Islet of Langerhans (tissue), 1 donor: Measurements from ENCODE around the gene RAB5A.
"Not testable (repeated sequence)": the region's sequence is repeated elsewhere in the genome, so short reads cannot be mapped to it uniquely, and the experiment has no call there.

Experiments
- FAIRE-seq: peaks from one replicate; lab custom pipeline; 2011; peaks lifted over from hg19 to GRCh38; lab: Jason Lieb, UNC

Gene RAB5A

DNA sequence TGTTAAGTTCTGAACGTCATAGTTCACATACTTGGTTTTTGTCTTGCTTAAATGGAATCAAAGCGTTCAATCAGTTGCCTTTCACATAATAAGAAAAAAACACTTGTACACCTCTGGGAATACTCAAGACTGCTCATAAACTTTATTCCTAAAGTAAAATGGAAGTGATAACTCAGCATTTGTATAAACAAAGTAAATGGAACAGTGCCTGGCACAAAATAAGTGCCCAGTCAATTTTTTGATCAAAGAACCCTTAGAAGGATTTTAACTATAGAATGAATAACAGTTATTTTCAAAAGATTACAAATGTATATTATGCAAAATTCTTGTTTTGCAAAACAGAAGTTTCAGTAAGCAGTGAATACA, 1.3 kb downstream of the RAB5A start:
- FAIRE-seq = no peak

DNA sequence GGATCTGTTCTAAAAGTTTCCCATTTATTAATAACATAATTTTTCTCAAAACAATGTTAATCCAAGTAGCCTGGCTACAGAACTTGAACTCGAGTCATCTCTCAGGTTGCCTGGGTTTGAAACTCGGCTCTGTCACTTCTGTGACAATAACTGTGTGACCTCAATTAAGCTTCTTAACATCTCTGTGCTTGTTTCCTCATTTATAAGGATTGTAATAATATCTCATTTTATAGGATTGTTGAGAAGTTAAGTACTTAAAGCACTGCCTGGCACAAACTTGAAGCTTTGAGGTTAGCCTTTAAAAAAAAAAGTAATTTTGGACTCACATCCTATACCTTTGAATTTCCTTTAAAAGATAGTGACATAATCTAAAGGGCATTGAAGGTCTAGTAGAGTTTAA, 3.4 kb downstream of the RAB5A start:
- no peak for FAIRE-seq

DNA sequence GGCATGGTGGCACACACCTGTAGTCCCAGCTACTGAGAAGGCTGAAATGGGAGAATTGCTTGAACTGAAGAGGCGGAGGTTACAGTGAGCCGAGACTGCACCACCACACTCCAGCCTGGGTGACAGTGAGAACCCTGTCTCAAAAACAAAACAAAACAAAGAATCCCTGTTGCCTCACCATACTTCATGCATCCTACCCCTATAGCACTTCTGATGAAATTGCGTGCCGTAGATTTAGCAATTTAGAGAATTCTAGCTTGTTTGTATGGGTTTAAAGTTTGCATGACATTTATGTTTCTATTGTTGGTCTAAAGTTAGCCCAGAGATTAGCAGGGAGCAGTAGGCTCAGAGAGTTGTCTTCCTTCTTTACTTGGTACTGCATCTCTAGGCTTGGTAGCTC, 7.8 kb downstream of the RAB5A start:
- no peak for FAIRE-seq

DNA sequence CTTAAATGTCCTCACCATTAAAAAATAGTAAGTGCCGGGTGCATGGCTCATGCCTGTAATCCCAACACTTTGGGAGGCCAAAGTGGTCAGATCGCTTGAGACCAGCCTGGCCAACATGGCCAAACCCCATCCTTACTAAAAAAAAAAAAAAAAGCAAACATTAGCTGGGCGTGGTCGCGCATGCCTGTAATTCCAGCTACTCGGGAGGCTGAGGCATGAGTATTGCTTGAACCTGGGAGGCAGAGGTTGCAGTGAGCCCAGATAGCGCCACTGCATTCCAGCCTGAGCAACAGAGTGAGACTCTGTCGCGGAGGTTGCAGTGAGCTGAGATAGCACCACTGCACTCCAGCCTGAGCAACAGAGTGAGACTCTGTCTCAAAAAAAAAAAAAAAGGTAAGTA, 10.5 kb downstream of the RAB5A start:
- not testable (repeated sequence) for FAIRE-seq

DNA sequence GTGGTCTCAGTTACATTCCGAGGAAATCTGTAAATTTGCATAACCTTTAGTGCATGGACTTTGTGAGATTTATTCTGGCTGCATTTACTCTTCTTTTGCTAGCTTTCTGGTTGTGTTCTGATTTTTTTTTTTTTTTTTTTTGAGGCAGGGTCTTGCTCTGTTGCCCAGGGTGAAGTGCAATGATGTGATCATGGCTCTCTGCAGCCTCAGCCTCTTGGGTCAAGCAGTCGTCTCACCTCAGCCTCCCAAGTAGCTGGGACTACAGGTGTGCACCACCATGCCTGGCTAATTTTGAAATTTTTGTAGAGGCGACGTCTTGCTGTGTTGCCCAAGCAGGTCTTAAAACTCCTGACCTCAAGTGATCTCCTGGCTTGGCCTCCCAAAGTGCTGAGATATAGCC, 12.6 kb downstream of the RAB5A start:
- no peak for FAIRE-seq

DNA sequence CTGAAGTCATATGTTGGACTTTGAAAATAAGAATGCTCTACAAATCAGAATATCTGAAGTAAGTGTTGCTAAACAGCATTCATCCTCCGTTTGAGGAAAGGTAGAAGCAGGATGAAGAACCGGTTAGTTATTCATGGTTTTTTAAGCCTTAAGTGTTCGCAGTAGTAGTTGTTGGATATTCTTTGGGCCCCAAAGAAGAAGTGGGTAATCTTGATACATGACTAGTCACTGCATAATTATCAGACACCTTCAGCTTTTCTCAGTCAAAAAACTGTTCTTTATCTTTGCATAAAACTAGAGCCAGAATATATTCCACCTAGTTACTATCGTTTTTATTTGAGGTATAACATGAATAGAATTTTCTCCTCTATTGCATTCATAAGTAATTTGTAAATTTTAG, 13.8 kb downstream of the RAB5A start:
- FAIRE-seq = no peak

DNA sequence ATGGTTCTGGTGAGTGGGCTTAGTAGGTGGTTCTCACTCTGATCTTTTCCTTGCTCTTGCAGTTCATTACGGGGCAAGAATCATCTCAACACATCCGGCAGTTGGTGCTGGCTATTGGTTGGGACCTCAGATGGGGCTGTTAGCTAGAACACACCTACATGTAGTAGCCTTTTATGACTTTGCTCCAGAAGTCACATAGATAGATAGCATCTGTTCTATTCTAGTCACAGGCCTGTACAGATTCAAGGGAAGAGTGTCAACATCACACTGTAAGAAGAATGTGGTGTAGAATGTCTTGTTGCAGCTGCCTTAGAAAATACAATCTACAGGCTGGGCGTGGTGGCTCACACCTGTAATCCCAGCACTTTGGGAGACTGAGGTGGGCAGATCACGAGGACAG, 15.1 kb downstream of the RAB5A start:
- no peak for FAIRE-seq

DNA sequence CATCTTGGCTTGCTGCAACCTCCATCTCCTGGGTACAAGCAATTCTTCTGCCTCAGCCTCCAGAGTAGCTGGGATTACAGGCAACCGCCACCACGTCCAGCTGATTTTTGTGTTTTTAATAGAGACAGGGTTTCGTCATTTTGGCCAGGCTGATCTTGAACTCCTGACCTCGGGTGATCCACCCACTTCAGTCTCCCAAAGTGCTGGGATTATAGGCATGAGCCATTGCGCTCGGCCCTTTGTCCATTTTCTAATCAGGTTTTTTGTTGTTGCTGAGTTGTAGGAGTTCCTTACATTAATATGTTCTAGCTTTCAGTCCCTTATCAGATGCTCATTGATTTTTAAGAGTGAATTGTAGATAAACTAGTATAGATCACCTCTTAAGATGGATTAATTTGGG, 20.3 kb downstream of the RAB5A start:
- no peak for FAIRE-seq

DNA sequence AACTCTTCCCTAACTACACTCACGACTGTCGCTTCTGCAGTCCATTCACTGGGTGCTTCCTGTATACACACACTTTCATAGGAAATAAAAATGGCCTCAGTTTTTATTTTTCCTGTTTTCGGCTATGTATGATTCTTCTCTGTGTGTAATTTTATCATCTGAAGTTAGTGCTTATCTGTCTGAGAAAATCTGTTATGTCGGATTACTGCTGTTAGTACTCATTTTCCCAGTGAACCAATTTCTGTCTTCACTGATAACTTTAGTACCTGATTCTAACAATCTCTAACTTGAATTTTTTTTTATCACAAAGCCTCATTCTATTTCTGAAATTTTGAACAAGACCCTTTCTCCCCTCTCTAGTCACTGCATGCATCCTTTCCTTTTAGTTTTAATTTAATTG, 20.9 kb downstream of the RAB5A start:
- no peak for FAIRE-seq

DNA sequence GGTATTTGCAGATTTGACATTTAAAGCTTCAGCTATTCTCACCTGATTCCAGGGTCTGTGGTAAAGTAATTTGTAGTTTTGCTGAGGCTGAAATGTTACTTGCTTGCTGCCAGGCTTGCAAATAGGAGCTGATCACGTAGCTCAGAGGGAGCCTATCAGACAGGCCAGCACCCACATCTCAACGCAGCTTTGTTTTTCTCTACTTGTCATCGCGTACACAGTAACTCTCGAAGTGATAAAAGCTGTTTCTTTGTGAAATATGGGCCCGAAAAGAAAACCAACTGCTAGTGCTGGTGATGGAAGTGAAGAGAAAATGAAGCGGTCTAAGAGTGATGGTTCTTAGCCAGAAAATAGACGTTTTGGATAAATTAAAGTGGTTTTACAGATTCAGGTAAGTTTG, 23.4 kb downstream of the RAB5A start:
- no peak for FAIRE-seq

DNA sequence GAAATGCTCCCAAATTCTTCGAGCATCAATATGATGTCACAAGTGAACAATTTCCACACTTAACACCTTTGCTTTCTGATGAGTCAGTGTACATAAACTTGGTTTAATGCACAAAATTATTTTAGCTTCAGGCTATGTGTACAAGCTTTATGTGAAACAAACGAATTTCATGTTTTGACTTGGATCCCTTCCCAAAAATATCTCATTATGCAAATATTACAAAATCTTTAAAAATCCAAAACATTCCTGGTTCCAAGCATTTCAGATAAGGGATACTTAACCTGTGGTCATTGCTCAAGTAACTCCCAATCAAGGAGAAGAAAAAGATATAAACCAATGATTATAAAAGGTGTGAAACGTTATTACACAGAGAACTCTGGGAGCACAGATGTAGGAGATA, 25.2 kb downstream of the RAB5A start:
- no peak for FAIRE-seq

DNA sequence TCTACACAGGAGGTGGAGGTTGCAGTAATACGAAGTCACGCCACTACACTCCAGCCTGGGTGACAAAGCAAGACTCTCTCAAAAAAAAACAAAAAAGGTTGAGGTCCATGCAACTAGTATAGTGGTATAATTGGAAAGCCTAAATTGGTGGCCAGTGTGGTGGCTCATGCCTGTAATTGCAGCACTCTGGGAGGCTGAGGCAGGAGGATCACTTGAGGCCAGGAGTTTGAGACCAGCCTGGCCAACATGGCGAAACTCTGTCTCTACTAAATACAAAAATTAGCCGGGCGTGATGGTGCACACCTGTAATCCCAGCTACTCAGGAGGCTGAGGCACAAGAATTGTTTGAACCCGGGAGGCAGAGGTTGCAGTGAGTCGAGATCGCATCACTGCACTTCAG, 42.0 kb downstream of the RAB5A start:
- not testable (repeated sequence) for FAIRE-seq

DNA sequence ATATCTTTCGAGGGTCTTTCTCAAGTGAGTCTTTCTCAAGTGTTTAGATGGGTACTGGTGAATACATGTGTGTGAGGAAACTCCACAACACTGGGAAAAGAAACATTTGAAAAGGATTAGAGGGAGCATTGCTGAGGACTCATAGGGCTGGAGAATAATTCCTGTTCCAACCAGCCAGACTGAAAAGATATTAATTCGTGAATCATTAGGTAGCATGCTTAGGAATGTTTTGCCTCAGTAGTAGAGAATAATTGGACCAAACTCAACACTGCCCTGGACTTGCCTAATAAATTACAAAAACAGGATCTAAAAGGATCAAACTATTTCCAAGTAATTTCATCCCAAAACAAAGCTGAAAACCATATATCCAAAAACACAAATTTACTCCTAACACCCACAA, 47.9 kb downstream of the RAB5A start:
- FAIRE-seq = no peak

DNA sequence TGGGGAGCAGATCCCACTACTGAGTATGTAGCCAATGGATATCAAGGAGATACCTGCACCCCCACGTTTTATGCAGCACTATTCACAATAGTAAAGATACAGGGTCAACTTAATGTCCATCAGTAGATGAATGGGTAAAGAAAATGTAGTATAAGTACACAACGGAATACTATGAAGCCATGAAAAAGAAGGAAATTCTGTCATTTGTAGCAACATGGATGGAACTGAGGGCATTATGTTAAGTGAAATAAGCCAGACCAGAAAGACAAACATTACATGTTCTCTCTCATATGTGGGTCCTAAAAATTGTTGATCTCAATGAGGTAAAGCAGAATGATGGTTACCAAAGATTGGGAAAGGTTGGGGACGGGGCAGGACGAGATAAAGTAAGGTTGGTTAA, 50.6 kb downstream of the RAB5A start:
- no peak for FAIRE-seq

DNA sequence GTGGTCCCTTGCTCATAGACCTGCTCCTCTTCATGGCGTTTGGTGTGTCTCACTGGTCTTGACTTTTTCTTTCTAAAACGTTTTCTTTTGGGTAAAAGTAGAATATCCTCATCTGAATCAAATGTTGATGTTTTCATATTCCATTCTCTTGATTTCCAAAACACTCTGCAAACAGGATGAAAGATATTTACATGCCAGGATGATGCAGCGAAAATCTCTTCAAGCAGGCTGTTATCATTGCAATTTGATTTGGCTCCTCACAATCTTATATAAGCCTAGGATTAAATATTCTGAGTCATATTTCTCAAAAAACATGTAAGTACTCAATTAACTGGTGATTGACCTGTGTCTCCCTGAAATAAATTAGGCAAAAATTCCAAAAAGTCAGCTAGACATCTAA, 55.0 kb downstream of the RAB5A start:
- no peak for FAIRE-seq

DNA sequence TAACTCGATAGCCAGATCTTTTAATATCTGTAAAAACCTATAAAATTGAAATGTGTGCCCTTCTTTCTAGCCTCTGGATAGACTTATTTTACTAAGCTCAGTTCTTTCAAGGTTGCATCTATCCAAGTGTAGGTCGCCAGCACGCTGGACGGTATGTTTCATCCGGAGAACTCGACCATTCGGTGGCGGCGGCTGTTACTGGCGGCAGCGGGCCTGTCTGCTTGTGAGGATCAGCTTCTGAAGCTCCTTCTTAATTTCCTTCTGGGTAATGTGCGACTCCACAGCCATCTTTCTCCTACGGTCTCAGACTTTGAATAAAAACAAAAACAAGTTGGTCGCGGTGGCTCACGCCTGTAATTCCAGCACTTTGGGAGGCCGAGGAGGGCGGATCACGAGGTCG, 61.1 kb downstream of the RAB5A start:
- FAIRE-seq = no peak

DNA sequence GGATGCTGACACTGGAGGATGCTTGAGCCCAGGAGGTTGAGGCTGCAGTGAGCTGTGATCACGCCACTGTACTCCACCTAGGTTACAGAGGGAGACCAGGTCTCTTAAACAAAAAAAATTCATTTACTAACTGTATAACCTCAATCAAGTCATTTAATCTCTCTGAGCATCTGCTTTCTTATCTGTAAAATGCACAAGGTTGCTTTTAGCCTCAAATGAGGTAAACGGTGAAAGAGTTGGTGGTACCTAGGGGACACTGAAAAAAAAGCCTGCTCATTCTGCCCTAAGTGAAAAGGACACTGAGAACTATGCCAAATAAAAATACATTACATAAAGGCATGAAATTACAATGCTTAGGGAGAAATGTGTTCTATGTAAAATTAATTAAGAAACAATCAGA, 61.7 kb downstream of the RAB5A start:
- no peak for FAIRE-seq

DNA sequence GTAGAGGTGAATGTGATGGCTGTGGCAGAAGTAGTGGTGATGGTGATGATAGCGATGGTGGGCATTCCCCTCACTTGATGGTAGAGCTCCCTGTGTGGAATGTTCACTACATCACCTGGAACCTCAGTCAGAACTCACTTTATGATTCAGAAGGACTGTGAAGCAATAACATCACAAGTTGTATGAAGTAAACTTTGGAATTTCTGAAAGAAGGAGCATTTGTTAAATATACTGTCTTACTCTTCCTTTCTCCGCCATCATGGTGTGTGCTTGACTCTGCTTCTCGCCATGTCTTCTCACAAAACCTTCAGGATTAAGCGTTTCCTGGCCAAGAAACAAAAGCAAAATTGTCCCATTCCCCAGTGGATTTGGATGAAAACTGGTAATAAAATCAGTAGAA, 65.3 kb downstream of the RAB5A start, which contains the start of gene PP2D1:
Gene PP2D1, minus strand, starts transcription at position 101 of the 400 bp plus-strand sequence. CDS start 192 bp downstream, outside the sequence.
- no peak for FAIRE-seq

DNA sequence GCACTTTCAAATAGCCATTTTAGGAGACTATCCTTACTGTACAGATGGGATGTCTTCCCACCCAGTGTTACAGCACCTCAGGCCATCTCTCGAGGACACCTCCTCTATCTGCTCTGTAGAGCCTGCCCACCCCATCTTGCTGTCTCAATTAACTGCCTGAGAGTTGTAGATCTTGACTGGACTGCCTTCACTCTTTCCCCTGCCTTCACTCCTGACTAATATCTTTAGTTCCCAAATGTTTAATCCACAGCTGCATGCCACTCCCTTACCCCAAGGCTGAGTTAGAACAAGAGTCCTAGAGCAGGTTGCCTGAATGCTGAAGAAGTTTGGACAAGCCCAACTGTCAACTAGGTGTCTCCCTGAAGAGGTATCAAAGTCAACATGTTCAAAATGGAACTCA, 66.5 kb downstream of the RAB5A start:
- no peak for FAIRE-seq

DNA sequence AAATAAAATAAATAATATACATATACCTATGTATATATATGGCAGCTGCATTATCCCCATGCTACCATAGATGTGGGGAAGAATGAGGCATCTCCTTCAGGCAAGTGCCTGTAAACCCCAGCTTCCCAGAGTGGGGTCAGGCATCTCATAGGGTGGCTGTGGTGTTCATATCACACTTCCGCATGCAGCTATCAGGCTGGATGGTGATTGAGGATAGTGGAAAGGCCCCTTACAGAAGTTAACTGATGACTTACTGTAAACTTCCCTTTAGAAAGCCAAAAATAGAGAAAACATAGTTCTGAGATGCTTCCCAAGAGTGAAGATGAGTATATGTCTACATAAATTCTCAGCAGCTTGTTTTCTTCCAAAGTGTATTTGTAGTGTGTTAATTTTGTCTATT, 68.6 kb downstream of the RAB5A start:
- FAIRE-seq = no peak

DNA sequence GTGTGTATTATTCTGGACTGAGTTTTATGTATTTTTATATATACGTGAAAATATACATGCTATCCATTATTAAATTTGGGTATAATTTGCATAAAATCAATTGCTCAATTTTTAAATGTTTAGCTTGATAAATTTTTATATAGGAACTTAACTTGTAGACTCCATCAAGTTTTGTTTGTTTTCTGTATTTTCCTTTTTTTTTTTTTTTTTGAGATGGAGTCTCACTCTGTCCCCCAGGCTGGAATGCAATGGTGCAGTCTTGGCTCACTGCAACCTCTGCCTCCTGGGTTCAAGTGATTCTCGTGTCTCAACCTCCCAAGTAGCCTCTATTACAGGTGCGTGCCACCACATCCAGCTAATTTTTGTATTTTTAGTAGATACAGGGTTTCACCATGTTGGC, 69.2 kb downstream of the RAB5A start:
- FAIRE-seq = not testable (repeated sequence)

DNA sequence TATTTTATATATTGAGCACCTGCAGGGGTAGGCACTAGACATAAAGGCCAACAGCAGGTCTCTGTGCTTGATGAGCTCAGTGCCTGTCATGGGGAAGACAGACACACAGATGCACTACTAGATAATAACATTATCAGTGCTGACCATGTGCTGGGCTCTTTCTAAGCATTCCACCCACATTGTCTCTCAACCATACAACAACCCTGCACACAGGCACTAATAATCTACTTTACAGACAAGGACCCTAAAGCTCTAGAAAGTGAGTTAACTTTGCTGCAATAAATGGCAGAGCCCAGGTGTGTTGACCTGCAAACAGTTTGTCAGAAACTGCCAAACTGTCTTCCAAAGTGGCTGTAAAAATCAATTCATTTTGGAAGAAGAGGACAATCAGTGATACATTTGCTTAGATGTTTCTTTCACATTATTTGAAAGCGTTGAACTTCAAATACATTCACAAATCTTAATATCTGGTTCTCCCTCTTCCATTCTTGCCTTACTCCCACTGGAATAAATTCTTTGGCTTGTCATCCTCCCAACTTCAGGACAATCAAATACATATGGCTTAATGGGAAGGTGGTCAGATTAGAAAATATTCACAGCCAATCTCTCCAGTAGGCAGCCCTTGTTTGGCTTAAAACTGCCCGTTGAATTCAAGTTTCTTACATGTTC, 76.2 kb downstream of the RAB5A start:
- no peak for FAIRE-seq

DNA sequence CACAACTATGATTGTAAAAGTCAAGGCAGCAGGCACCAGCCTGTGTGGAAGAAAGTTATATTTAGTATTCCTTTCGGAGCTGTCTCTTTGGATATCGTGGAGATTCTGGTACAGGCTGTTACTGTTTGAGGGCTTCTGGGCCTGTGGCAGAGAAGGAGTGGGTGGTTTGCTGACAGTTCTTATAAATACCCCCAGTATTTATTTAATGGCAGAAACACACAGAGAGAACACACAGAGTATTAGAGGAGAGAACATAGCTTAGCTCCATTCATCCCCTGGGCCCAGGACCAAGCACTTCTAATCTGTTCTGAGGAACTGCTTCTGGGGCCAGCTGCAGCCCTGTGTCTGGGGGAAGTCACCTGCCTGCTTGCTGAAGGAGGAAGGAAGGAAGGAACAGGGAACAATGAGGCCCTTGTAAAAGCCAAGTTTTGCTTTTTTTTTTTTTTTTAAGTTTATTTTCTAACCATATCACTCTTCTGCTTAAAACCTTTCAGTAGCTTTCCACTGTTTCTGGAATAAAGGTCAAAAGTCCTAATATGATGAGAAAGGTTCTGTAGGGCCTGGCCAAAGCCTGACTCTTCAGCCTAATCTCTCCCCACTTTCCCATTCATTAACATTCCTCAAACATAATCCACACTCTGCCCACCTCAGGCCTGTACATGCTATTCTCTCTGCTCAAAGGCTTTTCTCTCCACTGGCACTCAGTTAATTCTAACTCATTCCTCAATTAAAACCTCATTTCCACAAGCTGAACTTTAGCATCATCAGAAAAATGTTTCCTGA, 76.9 kb downstream of the RAB5A start:
- no peak for FAIRE-seq

DNA sequence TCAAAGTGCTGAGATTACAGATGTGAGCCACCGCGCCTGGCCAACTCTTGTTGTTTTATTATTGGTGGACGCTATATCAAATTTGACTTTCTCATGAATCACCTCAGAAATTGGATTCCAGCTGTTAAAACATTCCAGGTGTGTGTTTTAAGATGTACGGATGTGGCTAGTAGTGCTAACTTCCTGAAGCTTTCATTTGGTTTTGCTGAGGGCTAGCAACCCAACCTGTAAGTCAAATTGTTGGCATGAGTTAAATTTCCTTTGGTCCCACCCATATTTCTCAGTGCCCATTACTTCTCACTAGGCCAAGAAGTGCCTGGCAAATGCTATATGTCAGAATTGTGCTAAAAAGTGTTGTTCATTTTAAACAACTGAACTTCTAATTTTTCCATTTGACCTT, 80.2 kb downstream of the RAB5A start:
- no peak for FAIRE-seq
